A549 treated with AZD9567 at 1 μM for 4 hours (cell line): ENCODE measurements around the gene ACTL8. TPM values are rescaled to one million over a fixed set of nuclear protein-coding genes. Genes with fewer than 3 reads are reported as not detected.

Experiments
- total RNA-seq: library from RNA; stranded (reverse); fragments of 200-300 nt; extraction: Qiagen RNA extraction; gene quantifications from 5 replicates; pipeline ENCODE4 v1.2.3, GENCODE V29; 2022; ENCODE audit not compliant: insufficient read depth

The ACTL8 gene
- 1.3 to 1.8 TPM (median 1.5 TPM) in 5 replicates for total RNA-seq

GRCh38 chr1:17755120-17755519 lies at the start of gene ACTL8:
Gene ACTL8, plus strand, starts transcription at chr1:17755333. Its CDS starts 67,676 bp downstream, at chr1:17823009.

Other genes with a start within 250 kb of the ACTL8 start
- 5.2 to 6.9 TPM (median 5.6 TPM) in 5 replicates for gene ARHGEF10L, start 215.6 kb upstream of the ACTL8 start, total RNA-seq